Measurements from ENCODE around the gene PUS10. TPM values are rescaled to one million over a fixed set of nuclear protein-coding genes. Genes with fewer than 3 reads are reported as not detected.

PUS10 gene, protein sequence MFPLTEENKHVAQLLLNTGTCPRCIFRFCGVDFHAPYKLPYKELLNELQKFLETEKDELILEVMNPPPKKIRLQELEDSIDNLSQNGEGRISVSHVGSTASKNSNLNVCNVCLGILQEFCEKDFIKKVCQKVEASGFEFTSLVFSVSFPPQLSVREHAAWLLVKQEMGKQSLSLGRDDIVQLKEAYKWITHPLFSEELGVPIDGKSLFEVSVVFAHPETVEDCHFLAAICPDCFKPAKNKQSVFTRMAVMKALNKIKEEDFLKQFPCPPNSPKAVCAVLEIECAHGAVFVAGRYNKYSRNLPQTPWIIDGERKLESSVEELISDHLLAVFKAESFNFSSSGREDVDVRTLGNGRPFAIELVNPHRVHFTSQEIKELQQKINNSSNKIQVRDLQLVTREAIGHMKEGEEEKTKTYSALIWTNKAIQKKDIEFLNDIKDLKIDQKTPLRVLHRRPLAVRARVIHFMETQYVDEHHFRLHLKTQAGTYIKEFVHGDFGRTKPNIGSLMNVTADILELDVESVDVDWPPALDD
- total RNA-seq = 5.7 and 24.6 TPM in 2 replicates

DNA sequence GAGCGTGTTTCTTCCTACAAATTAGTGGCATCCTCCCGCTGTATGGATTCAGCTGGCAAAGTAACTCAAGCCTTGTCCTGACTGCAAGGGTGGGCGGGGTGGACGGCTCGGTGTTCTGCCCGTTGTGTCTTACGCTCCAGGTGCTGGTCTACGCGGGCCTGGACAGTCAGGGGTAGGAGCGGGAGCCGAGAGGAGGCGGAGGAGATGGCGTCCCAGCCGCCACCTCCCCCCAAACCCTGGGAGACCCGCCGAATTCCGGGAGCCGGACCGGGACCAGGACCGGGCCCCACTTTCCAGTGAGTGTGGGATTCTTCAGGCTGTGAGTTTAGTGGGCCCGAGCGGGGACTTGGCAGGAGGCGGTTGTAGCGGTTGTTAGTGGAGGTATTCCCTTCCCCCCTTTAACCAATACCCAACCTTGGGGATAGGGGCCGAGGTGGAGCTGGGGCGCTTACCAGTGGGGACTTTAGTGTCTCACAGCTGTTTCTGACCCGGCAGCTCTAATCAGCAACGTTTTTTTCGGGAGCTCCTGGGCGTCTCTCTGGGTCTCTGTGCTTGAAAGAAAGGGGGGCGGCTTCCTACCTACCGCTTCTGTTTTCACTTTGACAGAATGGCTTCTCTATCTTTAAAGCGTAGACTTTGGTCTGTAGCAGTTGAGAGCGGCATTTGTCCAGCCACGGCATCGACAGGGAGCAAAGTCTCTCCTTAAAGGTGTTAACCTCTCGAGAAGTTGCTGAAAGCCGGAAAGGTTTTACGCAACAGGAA is at the start of gene PUS10, which contains the start of gene PEX13:
Gene PUS10 (minus strand): TSS at position 700 of the 762 bp plus-strand sequence. CDS start 6,365 bp downstream, outside the sequence.
Gene PEX13 (plus strand): TSS at position 165 of the 762 bp plus-strand sequence. CDS start 40 bp downstream, at position 205.

GRCh38 chr2:61065714-61066709 is 48.0 kb upstream of the PUS10 start, which contains the start of gene SANBR:
TSS of gene SANBR (plus strand) at chr2:61065871. CDS start at chr2:61070351, 4,480 bp downstream.

Other genes starting within 250 kb of the PUS10 start
- gene REL, start 136.7 kb downstream of the PUS10 start, total RNA-seq = 0.72 and 2.4 TPM in 2 replicates
- 30.6 and 32.7 TPM in 2 replicates for gene PEX13, start 535 bp downstream of the PUS10 start, total RNA-seq
- 1.8 and 3.7 TPM in 2 replicates for gene SANBR, start 47.6 kb upstream of the PUS10 start, total RNA-seq
- gene C2orf74, start 143.9 kb upstream of the PUS10 start, total RNA-seq = 2.3 and 5.3 TPM in 2 replicates